AG04450 (cell line): Measurements from ENCODE around the gene DSCAML1. TPM values are rescaled to one million over a fixed set of nuclear protein-coding genes. Genes with fewer than 3 reads are reported as not detected.

Experiments
- CTCF ChIA-PET: fragments of 300-600, 350-600 bp; formaldehyde crosslinking; extraction: SDS; loops from one replicate; lab custom pipeline; 2022; ENCODE audit warnings: antibody characterized with exemption, inconsistent platforms; lab: Charles Lee
- POLR2A ChIA-PET: fragments of 350-600 bp; formaldehyde crosslinking; extraction: SDS; loops from one replicate; lab custom pipeline; 2021; ENCODE audit warnings: antibody characterized with exemption, inconsistent platforms; lab: Yijun Ruan, JAX
- DNase-seq: peaks from one replicate; pipeline ENCODE4 v3.0.0-alpha.2; 2011; ENCODE audit warnings: low read depth, low spot score
- H3K27ac ChIP-seq: one replicate; pipeline ENCODE4 v1.5.1; 2012; ENCODE audit warnings: low read depth, low read length, control low read depth
- H3K27me3 ChIP-seq: one replicate; pipeline ENCODE4 v1.6.0; 2012; ENCODE audit warnings: low read length; ENCODE audit not compliant: control insufficient read depth, insufficient read depth
- H3K4me3 ChIP-seq: 2 replicates; pipeline ENCODE4 v1.5.1; 2011; ENCODE audit warnings: mild to moderate bottlenecking, low read depth, low read length, control low read depth
- H3K9me3 ChIP-seq: 2 replicates; pipeline ENCODE4 v1.5.1; 2012; ENCODE audit warnings: low read length; ENCODE audit not compliant: control insufficient read depth, insufficient read depth
- polyA plus RNA-seq: library from polyadenylated mRNA; depleted of rRNA; stranded (reverse); fragments of >200 nt; gene quantifications from 2 replicates; pipeline ENCODE4 v1.2.3, GENCODE V29; 2011
- TF ChIP-seq, protein P1 (sequence below): IDR thresholded peaks from 2 replicates; pipeline ENCODE4 v1.5.1; 2011; ENCODE audit warnings: low read depth, low read length, control low read depth, inconsistent platforms

The DSCAML1 gene
- polyA plus RNA-seq, 1 experiment, result not detected

GRCh38 chr11:117420598-117420997 lies 376.4 kb downstream of the DSCAML1 start:
- ChIA-PET POLR2A (no interaction called here), CTCF (no interaction called here)
- Histone ChIP-seq H3K4me3 (no peak overlapping the region), H3K27me3 (peaks cover 6% of the 10 kb centered on the region), H3K9me3 (no peaks in the 10 kb centered on the region), H3K27ac (no peak overlapping the region)
- TF ChIP-seq, protein P1, sequence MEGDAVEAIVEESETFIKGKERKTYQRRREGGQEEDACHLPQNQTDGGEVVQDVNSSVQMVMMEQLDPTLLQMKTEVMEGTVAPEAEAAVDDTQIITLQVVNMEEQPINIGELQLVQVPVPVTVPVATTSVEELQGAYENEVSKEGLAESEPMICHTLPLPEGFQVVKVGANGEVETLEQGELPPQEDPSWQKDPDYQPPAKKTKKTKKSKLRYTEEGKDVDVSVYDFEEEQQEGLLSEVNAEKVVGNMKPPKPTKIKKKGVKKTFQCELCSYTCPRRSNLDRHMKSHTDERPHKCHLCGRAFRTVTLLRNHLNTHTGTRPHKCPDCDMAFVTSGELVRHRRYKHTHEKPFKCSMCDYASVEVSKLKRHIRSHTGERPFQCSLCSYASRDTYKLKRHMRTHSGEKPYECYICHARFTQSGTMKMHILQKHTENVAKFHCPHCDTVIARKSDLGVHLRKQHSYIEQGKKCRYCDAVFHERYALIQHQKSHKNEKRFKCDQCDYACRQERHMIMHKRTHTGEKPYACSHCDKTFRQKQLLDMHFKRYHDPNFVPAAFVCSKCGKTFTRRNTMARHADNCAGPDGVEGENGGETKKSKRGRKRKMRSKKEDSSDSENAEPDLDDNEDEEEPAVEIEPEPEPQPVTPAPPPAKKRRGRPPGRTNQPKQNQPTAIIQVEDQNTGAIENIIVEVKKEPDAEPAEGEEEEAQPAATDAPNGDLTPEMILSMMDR, result no peak
- DNase-seq, result no peak

- Histone ChIP-seq H3K4me3 (no peak overlapping the region), H3K27me3 (peaks cover 6% of the 10 kb centered on the region), H3K9me3 (no peaks in the 10 kb centered on the region), H3K27ac (no peak overlapping the region)
- ChIA-PET CTCF (interaction anchor here (0.6 kb wide), 1 partner anchor 146 kb away, joined by 5 read pairs; no protein-coding TSS in a partner anchor), POLR2A (no interaction called here)
- DNase-seq, result no peak
- TF ChIP-seq, protein P1, result no peak
Observed at GRCh38 chr11:117420143-117420485, 376.9 kb downstream of the DSCAML1 start.

DNA sequence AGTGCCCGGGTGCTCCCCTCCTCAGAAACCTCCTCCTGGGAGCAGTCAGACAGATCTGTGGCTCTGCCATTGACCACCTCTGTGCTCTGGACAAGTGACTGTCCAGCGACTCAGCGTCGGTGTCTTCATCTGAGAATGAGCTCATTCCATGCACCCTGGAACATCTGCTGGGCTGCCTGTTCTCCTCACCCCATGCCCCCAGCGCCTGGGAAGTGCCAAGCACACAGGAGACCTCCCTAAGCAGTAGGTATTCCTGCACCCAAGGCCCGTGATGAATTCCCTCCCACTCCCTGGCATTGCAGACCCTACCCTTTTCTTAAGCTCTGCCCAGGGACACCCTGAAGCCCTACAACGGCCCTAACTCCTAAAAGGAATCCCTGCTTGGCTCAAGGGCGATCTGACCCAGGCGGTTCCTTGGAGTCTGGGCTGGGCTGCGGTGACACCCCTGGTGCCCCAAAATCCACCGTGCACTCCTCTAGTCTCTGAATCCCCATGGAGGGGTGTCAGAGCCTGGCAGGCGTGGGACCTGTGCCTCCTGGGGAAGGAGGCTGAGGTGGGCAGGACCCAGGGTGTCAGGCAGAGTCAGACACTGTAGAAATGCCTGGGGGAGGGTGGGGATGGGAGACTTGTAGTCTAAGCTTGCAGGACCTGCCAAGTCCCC lies 377.4 kb downstream of the DSCAML1 start:
- DNase-seq, result no peak
- TF ChIP-seq, protein P1, result no peak
- no peaks in the 10 kb centered on the region for H3K9me3 ChIP-seq
- ChIA-PET CTCF (interaction anchor here (0.6 kb wide), 1 partner anchor 146 kb away, joined by 5 read pairs; no protein-coding TSS in a partner anchor), POLR2A (no interaction called here)
- peaks cover 6% of the 10 kb centered on the region for H3K27me3 ChIP-seq
- no peak overlapping the region for H3K27ac ChIP-seq
- H3K4me3 ChIP-seq, result no peak overlapping the region

DNA sequence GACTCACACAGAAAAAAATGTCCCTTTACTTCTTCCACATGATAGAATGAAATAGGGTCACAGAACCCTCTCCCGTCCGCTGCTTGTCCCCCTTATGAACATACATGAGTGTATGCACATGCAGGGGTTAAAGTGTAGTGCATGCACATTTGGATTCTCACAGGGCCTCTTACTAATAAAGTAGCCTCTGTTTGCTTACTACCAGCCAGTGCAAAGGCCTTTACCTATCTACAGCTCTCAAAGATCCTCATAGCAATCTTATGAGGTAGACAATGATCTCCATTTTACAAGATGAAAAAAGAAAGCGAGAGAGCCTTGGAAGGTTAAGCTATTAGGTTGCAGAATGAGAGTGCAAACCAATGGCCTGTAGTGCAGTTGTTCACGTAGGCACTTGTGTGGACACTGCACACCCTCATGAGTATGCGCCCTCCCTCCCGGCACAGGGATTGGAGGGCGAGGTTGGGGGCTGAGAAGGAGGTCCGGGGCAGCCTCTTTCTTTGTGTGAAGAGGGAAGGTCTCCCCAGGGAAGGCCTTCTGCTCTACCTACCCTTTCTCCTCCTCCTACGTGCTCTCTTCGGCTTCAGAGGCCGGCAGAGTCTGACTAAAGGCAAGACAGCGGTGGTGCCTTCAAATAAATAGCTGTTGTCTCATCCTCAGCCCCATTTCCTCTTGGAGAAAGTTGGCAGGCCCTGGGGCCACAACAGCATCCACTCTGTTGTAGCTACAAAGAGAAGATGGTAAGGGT lies 378.1 kb downstream of the DSCAML1 start:
- no peak for DNase-seq
- Histone ChIP-seq H3K4me3 (no peak overlapping the region), H3K27ac (no peak overlapping the region), H3K27me3 (peaks cover 6% of the 10 kb centered on the region), H3K9me3 (no peaks in the 10 kb centered on the region)
- CTCF ChIA-PET, result interaction anchor here (8.2 kb wide), 1 partner anchor 7 kb away, joined by 74 read pairs; no protein-coding TSS in a partner anchor
- POLR2A ChIA-PET, result interaction anchor here (0.7 kb wide), 1 partner anchor 35 kb away, joined by 3 read pairs; no protein-coding TSS in a partner anchor
- TF ChIP-seq, protein P1, result no peak

- Histone ChIP-seq H3K9me3 (no peaks in the 10 kb centered on the region), H3K4me3 (no peak overlapping the region), H3K27me3 (peaks cover 4% of the 10 kb centered on the region), H3K27ac (no peak overlapping the region)
- POLR2A ChIA-PET, result no interaction called here
- CTCF ChIA-PET, result interaction anchor here (8.2 kb wide), 1 partner anchor 8 kb away, joined by 74 read pairs; no protein-coding TSS in a partner anchor
- DNase-seq, result no peak
- TF ChIP-seq, protein P1, result no peak
Observed at GRCh38 chr11:117417856-117418255, 379.2 kb downstream of the DSCAML1 start.
